Kidney epithelial cell (primary cell): Measurements from ENCODE around the gene RBM42. TPM values are rescaled to one million over a fixed set of nuclear protein-coding genes. Genes with fewer than 3 reads are reported as not detected.
"Not testable (repeated sequence)": the region's sequence is repeated elsewhere in the genome, so short reads cannot be mapped to it uniquely, and the experiment has no call there.

ENCODE experiments used
- DNase-seq: peaks from one replicate; pipeline ENCODE4 v3.0.0-alpha.2; 2010; ENCODE audit warnings: low read depth
- H3K27me3 ChIP-seq: 2 replicates; pipeline ENCODE4 v1.6.0; 2011; ENCODE audit warnings: low read length; ENCODE audit not compliant: control insufficient read depth, insufficient read depth
- H3K36me3 ChIP-seq: 2 replicates; pipeline ENCODE4 v1.5.1; 2011; ENCODE audit warnings: low read length; ENCODE audit not compliant: control insufficient read depth, insufficient read depth
- H3K4me3 ChIP-seq: 2 replicates; pipeline ENCODE4 v1.5.1; 2011; ENCODE audit warnings: low read depth, mild to moderate bottlenecking, control low read depth, low read length
- CTCF ChIP-seq: IDR thresholded peaks from 2 replicates; pipeline ENCODE4 v1.5.1; 2011; ENCODE audit warnings: mild to moderate bottlenecking, moderate library complexity, low read length, control low read depth, inconsistent platforms; ENCODE audit not compliant: insufficient read depth, poor library complexity, severe bottlenecking
- total RNA-seq: library from RNA; depleted of rRNA; stranded (reverse); fragments of >200 nt; gene quantifications from 2 replicates; pipeline ENCODE4 v1.2.3, GENCODE V29; 2015

RBM42 gene
- total RNA-seq, 1 donor from 2014 or later, result 121 TPM

GRCh38 chr19:35595928-35596327 lies 32.9 kb upstream of the RBM42 start:
- Histone ChIP-seq H3K4me3 (no peak overlapping the region), H3K27me3 (no peaks in the 10 kb centered on the region), H3K36me3 (no peaks in the 10 kb centered on the region)
- no peak for TF ChIP-seq CTCF
- DNase-seq, result no peak

- Histone ChIP-seq H3K27me3 (no peaks in the 10 kb centered on the region), H3K36me3 (no peaks in the 10 kb centered on the region), H3K4me3 (no peak overlapping the region)
- TF ChIP-seq CTCF, result no peak
- no peak for DNase-seq
These were observed 32.4 kb upstream of the RBM42 start for GRCh38 chr19:35596366-35596999.

DNA sequence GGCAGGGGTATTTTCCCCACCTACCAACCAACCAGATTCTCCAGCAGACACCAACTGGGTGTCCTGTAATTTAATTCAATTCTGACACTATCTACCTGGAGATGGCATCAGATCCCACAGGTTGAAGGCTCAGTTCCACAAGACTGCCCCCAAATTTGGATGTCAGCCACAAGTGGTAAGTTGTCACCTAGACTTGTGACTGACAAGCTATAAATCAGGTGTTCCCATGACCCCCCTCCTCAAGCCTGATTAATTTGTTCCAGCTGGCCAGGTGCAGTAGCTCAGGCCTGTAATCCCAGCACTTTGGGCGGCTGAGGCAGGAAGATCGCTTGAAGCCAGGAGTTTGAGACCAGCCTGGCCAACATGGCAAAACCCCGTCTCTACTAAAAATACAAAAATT lies 26.9 kb upstream of the RBM42 start:
- no peak for DNase-seq

DNA sequence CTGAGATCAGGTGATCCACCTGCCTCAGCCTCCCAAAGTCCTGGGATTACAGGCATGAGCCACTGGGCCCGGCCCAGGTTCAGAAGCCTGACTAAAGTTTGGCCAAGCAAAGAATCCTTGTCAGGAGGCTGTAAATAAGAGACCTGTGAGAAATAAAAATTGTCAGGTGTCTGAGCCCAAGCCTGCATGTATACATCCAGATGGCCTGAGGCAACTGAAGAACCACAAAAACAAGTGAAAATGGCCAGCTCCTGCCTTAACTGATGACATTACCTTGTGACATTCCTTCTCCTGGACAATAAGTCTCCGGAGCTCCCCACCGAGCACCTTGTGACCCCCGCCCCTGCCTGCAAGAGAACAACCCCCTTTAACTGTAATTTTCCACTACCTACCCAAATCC lies 24.4 kb upstream of the RBM42 start:
- H3K27me3 ChIP-seq, H3K36me3 ChIP-seq, H3K4me3 ChIP-seq, DNase-seq: not testable (repeated sequence)

More for the DNA sequence above, 26.9 kb upstream of the RBM42 start:
- no peaks in the 10 kb centered on the region for H3K36me3 ChIP-seq
- H3K27me3 ChIP-seq, result no peaks in the 10 kb centered on the region
- TF ChIP-seq CTCF, result no peak
- H3K4me3 ChIP-seq, result no peak overlapping the region

DNA sequence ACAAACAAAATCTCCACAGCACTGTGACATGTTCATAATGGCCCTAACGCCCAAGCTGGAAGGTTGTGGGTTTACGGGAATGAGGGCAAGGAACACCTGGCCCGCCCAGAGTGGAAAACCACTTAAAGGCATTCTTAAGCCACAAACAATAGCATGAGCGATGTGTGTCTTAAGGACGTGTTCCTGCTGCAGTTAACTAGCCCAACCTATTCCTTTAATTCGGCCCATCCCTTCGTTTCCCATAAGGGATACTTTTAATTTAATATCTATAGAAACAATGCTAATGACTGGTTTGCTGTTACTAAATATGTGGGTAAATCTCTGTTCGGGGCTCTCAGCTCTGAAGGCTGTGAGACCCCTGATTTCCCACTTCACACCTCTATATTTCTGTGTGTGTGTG lies 21.7 kb upstream of the RBM42 start:
- not testable (repeated sequence) for DNase-seq

DNA sequence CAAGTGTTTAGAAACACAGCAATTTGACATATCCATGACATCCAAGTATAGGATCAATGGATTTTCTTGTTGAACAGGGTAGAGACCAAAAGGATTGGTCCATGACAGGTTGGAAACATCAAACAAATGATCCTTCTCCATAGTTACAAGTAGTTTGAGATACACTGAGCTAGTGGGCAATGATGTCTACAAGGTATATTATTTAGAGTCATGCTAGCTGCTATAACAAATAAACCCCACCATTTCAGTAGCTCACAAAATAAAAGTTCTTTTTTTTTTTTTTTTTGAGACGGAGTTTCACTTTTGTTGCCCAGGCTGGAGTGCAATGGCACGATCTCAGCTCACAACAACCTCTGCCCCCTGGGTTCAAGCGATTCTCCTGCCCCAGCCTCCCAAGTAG lies 21.2 kb upstream of the RBM42 start:
- Histone ChIP-seq H3K4me3 (no peak overlapping the region), H3K36me3 (no peaks in the 10 kb centered on the region), H3K27me3 (no peaks in the 10 kb centered on the region)
- DNase-seq, result no peak
- no peak for TF ChIP-seq CTCF

More for the DNA sequence above, 21.7 kb upstream of the RBM42 start:
- not testable (repeated sequence) for H3K4me3 ChIP-seq, H3K36me3 ChIP-seq, H3K27me3 ChIP-seq

DNA sequence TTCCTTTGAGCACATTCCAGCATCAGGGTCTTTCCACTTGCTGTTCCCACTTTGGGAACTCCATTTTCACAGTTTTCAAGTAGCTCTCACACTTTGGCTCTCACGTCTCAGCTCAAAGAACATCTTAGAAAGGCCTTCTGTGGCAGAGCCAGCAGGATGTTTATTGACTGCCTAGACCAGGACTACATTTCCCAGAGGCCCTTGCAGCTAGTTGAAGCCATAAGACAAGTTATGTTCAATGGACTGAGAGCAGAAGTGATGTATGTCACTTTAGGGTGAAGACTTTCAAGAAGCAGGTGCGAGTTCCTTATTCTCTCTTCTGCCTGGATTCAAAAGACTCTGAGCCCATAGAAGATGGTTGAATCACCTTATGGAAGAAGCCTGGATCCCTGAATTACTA lies 20.6 kb upstream of the RBM42 start:
- no peak for DNase-seq
- no peaks in the 10 kb centered on the region for H3K36me3 ChIP-seq
- TF ChIP-seq CTCF, result no peak
- H3K4me3 ChIP-seq, result no peak overlapping the region
- H3K27me3 ChIP-seq, result no peaks in the 10 kb centered on the region
